GM20000 (cell line): Measurements from ENCODE around the gene ENTPD2.

ENCODE experiments used
- DNase-seq: peaks from one replicate; pipeline ENCODE4 v3.0.0; 2012; ENCODE audit warnings: low spot score
- CTCF ChIP-seq: IDR thresholded peaks from 2 replicates; pipeline ENCODE4 v1.5.1; 2012; ENCODE audit warnings: mild to moderate bottlenecking, control low read depth; ENCODE audit errors: extremely low read depth, missing control alignments

The ENTPD2 gene

GRCh38 chr9:137057545-137057944 is 3.7 kb upstream of the ENTPD2 start:
- DNase-seq = no peak
- TF ChIP-seq CTCF = no peak

GRCh38 chr9:137056739-137057415 is 3.0 kb upstream of the ENTPD2 start:
- TF ChIP-seq CTCF = no peak
- no peak for DNase-seq

GRCh38 chr9:137055385-137056364 is 1.8 kb upstream of the ENTPD2 start:
- DNase-seq = no peak
- TF ChIP-seq CTCF = no peak

GRCh38 chr9:137054932-137055384 is 1.1 kb upstream of the ENTPD2 start:
- TF ChIP-seq CTCF = no peak
- no peak for DNase-seq

GRCh38 chr9:137052998-137053943 is 590 bp downstream of the ENTPD2 start:
- no peak for DNase-seq
- TF ChIP-seq CTCF = no peak

GRCh38 chr9:137052293-137052692 is 1.6 kb downstream of the ENTPD2 start:
- no peak for DNase-seq
- TF ChIP-seq CTCF = no peak
